Left colon (tissue), 2 donors: ENCODE data around the gene CHSY3. TPM values are rescaled to one million over a fixed set of nuclear protein-coding genes. Genes with fewer than 3 reads are reported as not detected.
"Not testable (repeated sequence)": the region's sequence is repeated elsewhere in the genome, so short reads cannot be mapped to it uniquely, and the experiment has no call there.

Experiments
- ATAC-seq: fragments of 200-7000 bp; cut with Tn5 transposase; one replicate; pipeline ENCODE4 v1.9.1; 2020; ENCODE audit warnings: mild to moderate bottlenecking, moderate library complexity
- DNase-seq, 2 donors: peaks; one replicate each; pipeline ENCODE4 v3.0.0-alpha.2; 2020
- intact Hi-C, 2 donors: fragments of 100-400 bp; cut with DNase I in 1 of 2; cut with micrococcal nuclease in 1 of 2; formaldehyde crosslinking; loops; one replicate each; pipeline versions ENCODE4 v1.11.2 to v1.14.0; 2022; cut with DNase I, micrococcal nuclease
- total RNA-seq, 2 donors: library from RNA; stranded (reverse); fragmentation: NEBNext Ultra II Directional; extraction: Animal tissue kit (Norgen Biotek cat#: 25700); gene quantifications; one replicate each; pipeline ENCODE4 v1.2.1, GENCODE V29; 2021
- donor health status: DM: no; HTN: no; CAD: no.
- donor health status: DM: yes; HTN: yes; CAD: no.

Gene CHSY3
- total RNA-seq, 2 donors from 2014 or later: 0.52 to 0.67 TPM

DNA sequence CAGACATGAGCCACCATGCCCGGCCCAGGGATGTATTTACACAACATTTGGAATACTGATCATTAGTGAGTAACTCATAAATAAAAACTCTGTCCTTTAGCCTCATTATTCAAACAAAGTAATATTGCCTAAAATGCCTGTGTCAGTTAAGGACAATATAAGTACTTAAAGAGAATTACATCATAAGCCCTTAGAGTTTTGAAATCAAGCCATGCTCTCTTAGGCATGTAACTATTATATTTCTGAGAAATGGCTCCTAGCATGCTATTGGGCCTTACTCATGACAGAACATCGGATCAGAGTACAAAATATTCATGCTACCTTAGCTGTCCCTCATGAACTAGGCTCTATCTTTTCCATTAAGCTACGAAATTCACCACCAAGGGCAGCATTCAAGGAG lies 309.3 kb downstream of the CHSY3 start:
- no peak for ATAC-seq
- no peak for DNase-seq
- intact Hi-C loops: no loop called here

GRCh38 chr5:130216286-130216685 lies 312.0 kb downstream of the CHSY3 start:
- DNase-seq: no peak
- no peak for ATAC-seq
- intact Hi-C loops: no loop called here

- no peak for DNase-seq
- no peak for ATAC-seq
- intact Hi-C loops: no loop called here
Measured at GRCh38 chr5:130222573-130222972, 318.3 kb downstream of the CHSY3 start.

- not testable (repeated sequence) for ATAC-seq
Measured at GRCh38 chr5:130226556-130226955, 322.3 kb downstream of the CHSY3 start.

GRCh38 chr5:130227699-130228098 lies 323.4 kb downstream of the CHSY3 start:
- no peak for ATAC-seq
- intact Hi-C loops: no loop called here
- no peak for DNase-seq

More at GRCh38 chr5:130226556-130226955, 322.3 kb downstream of the CHSY3 start:
- DNase-seq, intact Hi-C loops: not testable (repeated sequence)

DNA sequence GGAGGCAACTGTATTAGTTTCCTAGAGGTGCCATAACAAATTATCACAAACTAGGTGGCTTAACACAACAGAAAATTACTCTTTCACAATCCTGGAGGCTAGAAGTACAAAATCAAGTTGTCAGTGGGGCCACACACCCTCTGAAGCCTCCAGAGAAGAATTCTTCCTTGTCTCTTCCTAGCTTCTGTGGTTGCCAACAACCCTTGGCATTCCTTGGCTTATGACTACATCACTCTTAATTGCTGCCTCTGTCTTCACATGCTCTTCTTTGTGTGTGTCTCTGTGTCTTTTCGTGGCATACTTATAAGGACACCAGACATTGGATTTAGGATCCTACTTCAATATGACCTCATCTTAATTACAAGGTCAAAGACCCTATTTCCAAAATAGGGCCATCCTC lies 327.5 kb downstream of the CHSY3 start:
- intact Hi-C loops: no loop called here
- ATAC-seq (no peak), DNase-seq (no peak)

DNA sequence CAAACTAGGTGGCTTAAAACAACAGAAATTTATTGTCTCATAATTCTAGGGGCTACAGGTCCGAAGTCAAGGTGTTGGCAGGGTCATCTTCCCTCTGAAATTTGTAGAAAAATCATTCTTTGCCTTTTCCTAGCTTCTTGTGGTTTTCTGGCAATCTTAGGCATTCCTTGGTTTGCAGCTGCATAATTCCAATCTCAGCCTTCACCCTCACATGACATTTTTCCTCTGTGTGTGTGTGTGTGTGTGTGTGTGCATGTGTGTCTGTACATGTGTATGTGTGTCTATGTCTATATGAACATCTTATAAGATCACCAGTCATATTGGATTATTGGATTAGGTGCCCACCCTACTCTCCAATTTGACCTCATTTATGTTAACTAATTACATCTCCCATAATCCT lies 330.6 kb downstream of the CHSY3 start:
- DNase-seq: no peak
- intact Hi-C loops: no loop called here
- no peak for ATAC-seq

Other genes starting within 250 kb of the CHSY3 start
- gene MINAR2, start 156.4 kb upstream of the CHSY3 start, total RNA-seq: not detected